MM.1S (cell line): ENCODE data around the gene TIMP1.

Experiments
- DNase-seq: peaks from one replicate; pipeline ENCODE4 v3.0.0-alpha.2; 2015
- H2AFZ ChIP-seq: fragments of 300-600 bp; sonication (generic); 2 replicates; pipeline ENCODE4 v1.6.0; 2016; ENCODE audit warnings: antibody characterized with exemption, low read length
- H3F3A ChIP-seq: fragments of 300-600 bp; sonication (generic); 2 replicates; pipeline ENCODE4 v1.6.1; 2016; ENCODE audit warnings: mild to moderate bottlenecking, antibody characterized with exemption, low read length, moderate library complexity, mixed read lengths; ENCODE audit not compliant: insufficient read depth
- H3K27ac ChIP-seq: fragments of 300-600 bp; sonication (generic); 2 replicates; pipeline ENCODE4 v1.5.1; 2016; ENCODE audit warnings: mild to moderate bottlenecking, low read length
- H3K27me3 ChIP-seq: fragments of 300-600 bp; sonication (generic); replicated peaks from 2 replicates; pipeline ENCODE4 v1.6.0; 2016; ENCODE audit warnings: low read length; ENCODE audit not compliant: insufficient read depth
- H3K36me3 ChIP-seq: fragments of 300-600 bp; sonication (generic); replicated peaks from 2 replicates; pipeline ENCODE4 v1.6.1; 2016; ENCODE audit warnings: mild to moderate bottlenecking, low read length, mixed read lengths; ENCODE audit not compliant: insufficient read depth
- H3K4me1 ChIP-seq: fragments of 300-600 bp; sonication (generic); 2 replicates; pipeline ENCODE4 v1.6.1; 2016; ENCODE audit warnings: low read length, mixed read lengths
- H3K4me2 ChIP-seq: fragments of 300-600 bp; sonication (generic); 2 replicates; pipeline ENCODE4 v1.6.0; 2016; ENCODE audit warnings: low read depth, low read length
- H3K4me3 ChIP-seq: fragments of 300-600 bp; sonication (generic); 2 replicates; pipeline ENCODE4 v1.5.1; 2016; ENCODE audit warnings: low read length, mixed read lengths
- H3K79me2 ChIP-seq: fragments of 300-600 bp; sonication (generic); 2 replicates; pipeline ENCODE4 v1.6.1; 2016; ENCODE audit warnings: mixed run types, low read length, mixed read lengths
- H3K9ac ChIP-seq: fragments of 300-600 bp; sonication (generic); 2 replicates; pipeline ENCODE4 v1.6.1; 2016; ENCODE audit warnings: low read length, mixed read lengths
- H3K9me2 ChIP-seq: fragments of 300-600 bp; sonication (generic); replicated peaks from 2 replicates; pipeline ENCODE4 v1.6.1; 2016; ENCODE audit warnings: mild to moderate bottlenecking, low read length, mixed read lengths; ENCODE audit not compliant: insufficient read depth
- H3K9me3 ChIP-seq: fragments of 300-600 bp; sonication (generic); replicated peaks from 2 replicates; pipeline ENCODE4 v1.6.1; 2016; ENCODE audit warnings: mild to moderate bottlenecking, low read length, mixed read lengths; ENCODE audit not compliant: insufficient read depth
- H4K20me1 ChIP-seq: fragments of 300-600 bp; sonication (generic); 2 replicates; pipeline ENCODE4 v1.6.1; 2016; ENCODE audit warnings: mild to moderate bottlenecking, low read length, moderate library complexity, mixed read lengths; ENCODE audit not compliant: insufficient read depth
- EZH2 ChIP-seq: fragments of 300-600 bp; sonication (generic); optimal IDR thresholded peaks from 2 replicates; pipeline ENCODE3; 2017; ENCODE audit warnings: low read depth, mild to moderate bottlenecking, antibody characterized with exemption, low read length, mixed read lengths
- EZH2phosphoT487 ChIP-seq: fragments of 300-600 bp; sonication (generic); IDR thresholded peaks from 2 replicates; pipeline ENCODE4 v1.6.1; 2018; ENCODE audit warnings: antibody characterized with exemption, low read length
- TF ChIP-seq, protein P1 (sequence below): fragments of 300-600 bp; sonication (generic); IDR thresholded peaks from 2 replicates; pipeline ENCODE4 v1.5.1; 2016; ENCODE audit warnings: antibody characterized with exemption, low read length, mixed read lengths

Gene TIMP1

DNA sequence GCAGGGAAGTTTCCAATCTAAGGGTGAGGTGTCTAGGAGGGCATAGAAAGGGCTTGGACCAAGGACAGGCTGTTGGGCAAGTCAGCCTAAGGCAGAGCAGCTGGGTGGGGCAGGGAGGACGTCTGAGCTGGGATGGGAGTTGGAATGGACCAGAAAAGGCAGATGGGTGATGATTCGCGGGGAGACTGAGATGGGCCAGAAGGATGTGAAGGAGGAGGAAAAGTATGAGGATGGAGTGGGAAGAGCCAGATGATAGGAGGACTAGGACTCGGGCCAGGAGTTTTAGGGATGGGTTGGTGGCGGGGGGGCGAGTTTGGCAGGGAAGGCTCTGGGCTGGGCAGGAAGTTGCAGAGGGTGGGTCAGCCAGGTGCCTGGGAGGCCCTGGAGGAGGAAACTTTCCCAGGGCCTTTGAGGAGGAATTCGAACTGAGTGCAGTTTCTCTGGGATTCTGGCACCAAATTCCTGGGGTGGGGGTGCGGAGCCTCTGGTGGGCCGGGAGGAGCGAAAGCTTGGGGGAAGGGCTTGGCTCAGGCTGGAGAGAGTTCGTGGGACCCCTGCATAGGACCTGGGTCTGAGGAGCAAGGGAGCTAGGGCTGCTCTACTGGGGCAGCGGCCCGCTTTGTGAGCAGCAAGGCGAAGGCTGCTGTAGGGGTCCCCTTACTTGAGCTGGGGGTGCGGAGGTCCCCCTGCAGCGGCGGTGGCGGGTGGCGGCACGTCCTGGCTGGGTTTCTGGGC is 8.7 kb upstream of the TIMP1 start:
- H3K27me3 ChIP-seq: no peaks in the 10 kb centered on the region
- no peaks in the 10 kb centered on the region for H3F3A ChIP-seq
- H3K4me3 ChIP-seq: no peak overlapping the region

GRCh38 chrX:47574076-47574546 is 8.1 kb upstream of the TIMP1 start:
- TF ChIP-seq EZH2phosphoT487: no peak
- TF ChIP-seq, protein P1, sequence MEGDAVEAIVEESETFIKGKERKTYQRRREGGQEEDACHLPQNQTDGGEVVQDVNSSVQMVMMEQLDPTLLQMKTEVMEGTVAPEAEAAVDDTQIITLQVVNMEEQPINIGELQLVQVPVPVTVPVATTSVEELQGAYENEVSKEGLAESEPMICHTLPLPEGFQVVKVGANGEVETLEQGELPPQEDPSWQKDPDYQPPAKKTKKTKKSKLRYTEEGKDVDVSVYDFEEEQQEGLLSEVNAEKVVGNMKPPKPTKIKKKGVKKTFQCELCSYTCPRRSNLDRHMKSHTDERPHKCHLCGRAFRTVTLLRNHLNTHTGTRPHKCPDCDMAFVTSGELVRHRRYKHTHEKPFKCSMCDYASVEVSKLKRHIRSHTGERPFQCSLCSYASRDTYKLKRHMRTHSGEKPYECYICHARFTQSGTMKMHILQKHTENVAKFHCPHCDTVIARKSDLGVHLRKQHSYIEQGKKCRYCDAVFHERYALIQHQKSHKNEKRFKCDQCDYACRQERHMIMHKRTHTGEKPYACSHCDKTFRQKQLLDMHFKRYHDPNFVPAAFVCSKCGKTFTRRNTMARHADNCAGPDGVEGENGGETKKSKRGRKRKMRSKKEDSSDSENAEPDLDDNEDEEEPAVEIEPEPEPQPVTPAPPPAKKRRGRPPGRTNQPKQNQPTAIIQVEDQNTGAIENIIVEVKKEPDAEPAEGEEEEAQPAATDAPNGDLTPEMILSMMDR: no peak
- no peak for TF ChIP-seq EZH2
- H3K27ac ChIP-seq: no peak overlapping the region
- no peaks in the 10 kb centered on the region for H3K36me3 ChIP-seq
- no peaks in the 10 kb centered on the region for H3K9me2 ChIP-seq
- no peak overlapping the region for H3K9ac ChIP-seq
- no peaks in the 10 kb centered on the region for H3K9me3 ChIP-seq
- no peaks in the 10 kb centered on the region for H3F3A ChIP-seq
- no peak overlapping the region for H3K4me2 ChIP-seq
- H3K4me3 ChIP-seq: no peak overlapping the region
- H3K4me1 ChIP-seq: no peaks in the 10 kb centered on the region
- no peak for DNase-seq
- no peaks in the 10 kb centered on the region for H4K20me1 ChIP-seq
- no peaks in the 10 kb centered on the region for H3K79me2 ChIP-seq
- no peak overlapping the region for H2AFZ ChIP-seq
- H3K27me3 ChIP-seq: no peaks in the 10 kb centered on the region

More for the DNA sequence above, 8.7 kb upstream of the TIMP1 start:
- no peaks in the 10 kb centered on the region for H3K9me3 ChIP-seq
- DNase-seq: no peak
- H3K4me1 ChIP-seq: no peaks in the 10 kb centered on the region
- H3K9me2 ChIP-seq: no peaks in the 10 kb centered on the region
- H3K79me2 ChIP-seq: no peaks in the 10 kb centered on the region
- no peaks in the 10 kb centered on the region for H3K36me3 ChIP-seq
- no peaks in the 10 kb centered on the region for H4K20me1 ChIP-seq
- H2AFZ ChIP-seq: no peak overlapping the region
- no peak overlapping the region for H3K9ac ChIP-seq
- H3K4me2 ChIP-seq: no peak overlapping the region
- no peak overlapping the region for H3K27ac ChIP-seq
- TF ChIP-seq EZH2 (no peak), EZH2phosphoT487 (no peak)
- TF ChIP-seq, protein P1: no peak

DNA sequence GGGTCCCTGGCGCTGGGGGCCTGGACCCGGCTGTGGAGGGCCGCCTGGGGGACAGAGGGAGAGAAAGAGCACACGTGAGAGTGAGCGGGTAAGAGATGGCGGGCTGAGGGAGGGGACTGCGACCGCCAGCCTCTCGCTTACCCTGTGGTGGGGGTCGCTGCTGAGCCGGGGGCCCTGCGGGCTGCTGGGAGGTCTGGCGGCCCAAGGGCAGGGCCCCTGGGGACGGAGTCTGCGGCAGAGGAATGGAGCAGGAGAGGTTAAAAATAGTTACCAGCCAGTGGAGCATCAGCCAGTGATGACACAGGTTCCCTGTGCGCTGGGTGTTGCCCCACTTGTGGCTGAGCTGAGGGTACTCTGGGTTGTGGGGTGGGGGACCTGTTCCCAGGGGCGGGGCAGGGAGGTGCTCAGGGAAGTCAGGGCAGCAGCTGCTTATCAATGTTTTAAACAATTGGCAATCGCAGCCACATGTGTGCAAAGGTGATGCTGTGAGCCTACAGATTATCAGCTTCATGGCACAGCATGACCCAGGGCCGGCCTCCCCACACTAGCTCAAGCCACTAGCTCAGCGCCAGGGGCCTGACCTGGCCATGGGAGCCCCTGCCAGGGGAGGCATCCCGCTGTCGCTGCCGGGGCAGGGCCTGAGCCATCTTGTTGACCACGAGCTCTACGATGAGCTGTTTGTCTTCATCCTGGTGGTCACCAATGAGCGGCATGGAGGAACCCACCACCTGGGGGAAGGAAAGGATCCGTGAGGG is 7.5 kb upstream of the TIMP1 start:
- Histone ChIP-seq H2AFZ (no peak overlapping the region), H3K36me3 (no peaks in the 10 kb centered on the region), H3K27ac (no peak overlapping the region), H3K9me2 (no peaks in the 10 kb centered on the region), H4K20me1 (no peaks in the 10 kb centered on the region), H3K4me1 (no peaks in the 10 kb centered on the region), H3F3A (no peaks in the 10 kb centered on the region), H3K79me2 (no peaks in the 10 kb centered on the region), H3K4me3 (no peak overlapping the region), H3K9me3 (no peaks in the 10 kb centered on the region), H3K4me2 (no peak overlapping the region), H3K9ac (no peak overlapping the region), H3K27me3 (no peaks in the 10 kb centered on the region)
- DNase-seq: no peak
- TF ChIP-seq EZH2: no peak
